Activated CD4-positive, alpha-beta T cell treated with anti-CD3 and anti-CD28 coated beads, Interleukin-2, amount 50 U/mL, for 16 hours (primary cell): Measurements from ENCODE around the gene CFP.
"Not testable (repeated sequence)": the region's sequence is repeated elsewhere in the genome, so short reads cannot be mapped to it uniquely, and the experiment has no call there.

Experiments
- DNase-seq: peaks from one replicate; pipeline ENCODE4 v3.0.0-alpha.2; 2020

Gene CFP

GRCh38 chrX:47629419-47630200 is at the start of gene CFP:
Gene CFP (minus strand): TSS chrX:47629930. CDS start chrX:47629844, 86 bp downstream.
- DNase-seq: no peak

- DNase-seq: not testable (repeated sequence)
These were observed 46.5 kb upstream of the CFP start for GRCh38 chrX:47675959-47676859.

- no peak for DNase-seq
These were observed 45.0 kb upstream of the CFP start for GRCh38 chrX:47674776-47675175.

GRCh38 chrX:47665797-47666196 is 36.1 kb upstream of the CFP start:
- DNase-seq: not testable (repeated sequence)

- DNase-seq: no peak
These were observed 35.0 kb upstream of the CFP start for GRCh38 chrX:47664737-47665136.

- DNase-seq: peak; percentile 80
These were observed 32.5 kb upstream of the CFP start for GRCh38 chrX:47662144-47662657.

GRCh38 chrX:47661539-47661938 is 31.8 kb upstream of the CFP start:
- no peak for DNase-seq

- no peak for DNase-seq
These were observed 29.6 kb upstream of the CFP start for GRCh38 chrX:47659421-47659726.

GRCh38 chrX:47658684-47659420 is 29.1 kb upstream of the CFP start, which contains the start of gene UXT:
Gene UXT (minus strand): TSS chrX:47659180. CDS start chrX:47658927, 253 bp downstream.
- DNase-seq: peak; percentile 95

- DNase-seq: no peak
These were observed 28.6 kb upstream of the CFP start for GRCh38 chrX:47658301-47658683.

GRCh38 chrX:47651043-47651905 is 21.5 kb upstream of the CFP start:
- no peak for DNase-seq

GRCh38 chrX:47650164-47651042 is 20.7 kb upstream of the CFP start, which contains the start of gene ELK1:
Gene ELK1 (minus strand): TSS chrX:47650563. CDS start chrX:47641441, 9,122 bp downstream.
- DNase-seq: peak; percentile 93

GRCh38 chrX:47649781-47650163 is 20.0 kb upstream of the CFP start:
- no peak for DNase-seq

- DNase-seq: no peak
These were observed 19.5 kb upstream of the CFP start for GRCh38 chrX:47649271-47649670.

- peak; percentile 47 for DNase-seq
These were observed 18.6 kb upstream of the CFP start for GRCh38 chrX:47648376-47648775.

- no peak for DNase-seq
These were observed 16.9 kb upstream of the CFP start for GRCh38 chrX:47646636-47647035.

GRCh38 chrX:47645530-47645929 is 15.8 kb upstream of the CFP start:
- DNase-seq: no peak

GRCh38 chrX:47644557-47645091 is 14.9 kb upstream of the CFP start:
- DNase-seq: no peak

GRCh38 chrX:47643926-47644325 is 14.2 kb upstream of the CFP start:
- DNase-seq: no peak

- DNase-seq: no peak
These were observed 9.1 kb upstream of the CFP start for GRCh38 chrX:47638816-47639215.
